BE2C (cell line): Measurements from ENCODE around the gene STEAP4. TPM values are rescaled to one million over a fixed set of nuclear protein-coding genes. Genes with fewer than 3 reads are reported as not detected.

Experiments
- DNase-seq: peaks from one replicate; pipeline ENCODE4 v3.0.0-alpha.2; 2020
- H3K27me3 ChIP-seq: fragments of 250-450 bp; sonication (Bioruptor Pico); 2 replicates; pipeline ENCODE4 v1.5.1; 2020; ENCODE audit warnings: mild to moderate bottlenecking
- H3K36me3 ChIP-seq: fragments of 250-450 bp; sonication (Bioruptor Pico); 2 replicates; pipeline ENCODE4 v1.5.1; 2020; ENCODE audit warnings: mild to moderate bottlenecking
- H3K4me1 ChIP-seq: fragments of 250-450 bp; sonication (Bioruptor Pico); 2 replicates; pipeline ENCODE4 v1.5.1; 2020
- H3K4me3 ChIP-seq: 2 replicates; pipeline ENCODE4 v1.5.1; 2011; ENCODE audit warnings: low read depth, low read length
- H3K9me3 ChIP-seq: fragments of 250-450 bp; sonication (Bioruptor Pico); 2 replicates; pipeline ENCODE4 v1.5.1; 2020
- polyA plus RNA-seq: library from polyadenylated mRNA; unstranded; fragments of >200 nt; gene quantifications from one replicate; pipeline ENCODE4 v1.2.1, GENCODE V29; 2012; ENCODE audit warnings: low read depth, missing spikeins; ENCODE audit not compliant: insufficient read length, insufficient read depth
- TF ChIP-seq, protein P1 (sequence below): IDR thresholded peaks from 2 replicates; pipeline ENCODE4 v1.5.1; 2012; ENCODE audit warnings: mild to moderate bottlenecking, low read depth, low read length

Gene STEAP4
- 0.06 TPM for polyA plus RNA-seq

DNA sequence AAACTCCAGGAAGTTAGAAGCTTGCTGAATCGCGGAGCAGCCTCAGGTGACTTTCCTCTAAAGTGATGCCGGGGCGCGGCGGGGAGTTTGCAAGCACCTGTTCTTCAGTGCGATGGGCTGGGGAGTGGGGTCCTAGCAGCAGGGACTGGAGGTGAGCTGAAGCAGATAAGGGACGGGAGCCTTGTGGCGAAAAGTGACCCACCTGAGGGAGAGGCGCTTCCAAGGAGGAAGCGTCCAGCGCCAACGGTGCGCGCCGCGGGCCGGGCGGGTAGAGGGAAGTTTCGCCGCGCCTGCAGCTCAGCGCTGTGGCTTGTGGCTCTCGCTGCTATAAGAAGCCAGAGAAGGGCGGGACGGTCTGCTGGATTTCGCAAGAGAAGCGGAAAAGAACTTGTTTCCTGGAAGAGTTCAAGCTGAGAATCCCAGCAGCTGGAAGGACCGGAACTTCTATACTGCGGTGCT is at the start of gene STEAP4:
STEAP4 (minus strand) TSS at position 305 of the 459 bp plus-strand sequence. CDS start 22,625 bp downstream, outside the sequence.
- no peaks in the 10 kb centered on the region for H3K4me1 ChIP-seq
- H3K27me3 ChIP-seq, result no peaks in the 10 kb centered on the region
- no peaks in the 10 kb centered on the region for H3K9me3 ChIP-seq
- H3K36me3 ChIP-seq, result no peaks in the 10 kb centered on the region
- TF ChIP-seq, protein P1, sequence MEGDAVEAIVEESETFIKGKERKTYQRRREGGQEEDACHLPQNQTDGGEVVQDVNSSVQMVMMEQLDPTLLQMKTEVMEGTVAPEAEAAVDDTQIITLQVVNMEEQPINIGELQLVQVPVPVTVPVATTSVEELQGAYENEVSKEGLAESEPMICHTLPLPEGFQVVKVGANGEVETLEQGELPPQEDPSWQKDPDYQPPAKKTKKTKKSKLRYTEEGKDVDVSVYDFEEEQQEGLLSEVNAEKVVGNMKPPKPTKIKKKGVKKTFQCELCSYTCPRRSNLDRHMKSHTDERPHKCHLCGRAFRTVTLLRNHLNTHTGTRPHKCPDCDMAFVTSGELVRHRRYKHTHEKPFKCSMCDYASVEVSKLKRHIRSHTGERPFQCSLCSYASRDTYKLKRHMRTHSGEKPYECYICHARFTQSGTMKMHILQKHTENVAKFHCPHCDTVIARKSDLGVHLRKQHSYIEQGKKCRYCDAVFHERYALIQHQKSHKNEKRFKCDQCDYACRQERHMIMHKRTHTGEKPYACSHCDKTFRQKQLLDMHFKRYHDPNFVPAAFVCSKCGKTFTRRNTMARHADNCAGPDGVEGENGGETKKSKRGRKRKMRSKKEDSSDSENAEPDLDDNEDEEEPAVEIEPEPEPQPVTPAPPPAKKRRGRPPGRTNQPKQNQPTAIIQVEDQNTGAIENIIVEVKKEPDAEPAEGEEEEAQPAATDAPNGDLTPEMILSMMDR, result no peak
- DNase-seq, result no peak
- H3K4me3 ChIP-seq, result no peak within 1 kb of the TSS

DNA sequence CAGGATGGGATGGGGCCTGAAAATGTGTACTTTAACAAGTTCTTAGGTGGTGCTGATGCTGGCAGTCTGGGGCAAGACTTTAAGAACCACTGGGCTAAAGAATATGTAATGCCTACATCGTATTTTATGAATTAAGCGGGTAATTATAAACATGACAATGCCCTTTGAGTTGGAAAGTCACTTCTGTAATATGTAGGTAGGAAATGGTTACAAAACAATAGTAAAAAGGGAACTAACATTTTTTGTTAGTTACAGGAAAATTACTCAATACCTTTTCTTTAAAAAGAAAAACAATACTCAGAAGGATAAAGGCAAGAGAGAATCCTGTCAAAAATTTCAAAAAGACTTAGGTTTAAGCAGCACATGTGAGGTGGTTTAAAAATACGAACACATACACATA is 48.3 kb upstream of the STEAP4 start:
- Histone ChIP-seq H3K36me3 (no peaks in the 10 kb centered on the region), H3K27me3 (no peaks in the 10 kb centered on the region), H3K4me1 (no peaks in the 10 kb centered on the region), H3K9me3 (no peaks in the 10 kb centered on the region), H3K4me3 (no peak overlapping the region)
- TF ChIP-seq, protein P1, result no peak
- no peak for DNase-seq

GRCh38 chr7:88350118-88350517 is 43.4 kb upstream of the STEAP4 start:
- Histone ChIP-seq H3K4me3 (no peak overlapping the region), H3K36me3 (no peaks in the 10 kb centered on the region), H3K9me3 (no peaks in the 10 kb centered on the region), H3K4me1 (no peaks in the 10 kb centered on the region), H3K27me3 (peaks cover 9% of the 10 kb centered on the region)
- TF ChIP-seq, protein P1, result no peak
- DNase-seq, result no peak

- Histone ChIP-seq H3K27me3 (peaks cover 14% of the 10 kb centered on the region), H3K4me1 (no peaks in the 10 kb centered on the region), H3K4me3 (no peak overlapping the region), H3K36me3 (no peaks in the 10 kb centered on the region), H3K9me3 (no peaks in the 10 kb centered on the region)
- TF ChIP-seq, protein P1, result no peak
- DNase-seq, result no peak
Measured at GRCh38 chr7:88347517-88347916, 40.8 kb upstream of the STEAP4 start.

DNA sequence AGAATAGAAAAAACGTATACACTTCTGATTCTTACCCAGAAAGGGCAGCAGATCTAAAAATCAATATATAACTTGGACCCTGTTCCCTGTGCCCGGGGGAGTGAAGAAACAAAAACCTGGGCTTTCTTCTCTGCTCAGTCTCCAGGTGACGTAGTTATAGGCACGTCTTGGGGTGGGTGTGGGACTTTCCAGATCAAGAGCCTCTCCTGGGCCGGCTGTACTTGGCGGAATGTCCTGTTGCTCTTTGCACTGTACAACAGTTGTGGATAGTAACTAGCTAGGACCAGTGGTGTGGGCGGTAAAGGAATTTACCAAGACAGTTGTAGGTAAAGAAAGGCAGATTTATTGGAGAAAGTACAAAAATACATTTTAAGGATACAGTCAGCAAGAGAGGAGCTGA is 40.4 kb upstream of the STEAP4 start:
- Histone ChIP-seq H3K4me3 (no peak overlapping the region), H3K4me1 (no peaks in the 10 kb centered on the region), H3K36me3 (no peaks in the 10 kb centered on the region), H3K27me3 (peaks cover 14% of the 10 kb centered on the region), H3K9me3 (no peaks in the 10 kb centered on the region)
- no peak for DNase-seq
- TF ChIP-seq, protein P1, result no peak

DNA sequence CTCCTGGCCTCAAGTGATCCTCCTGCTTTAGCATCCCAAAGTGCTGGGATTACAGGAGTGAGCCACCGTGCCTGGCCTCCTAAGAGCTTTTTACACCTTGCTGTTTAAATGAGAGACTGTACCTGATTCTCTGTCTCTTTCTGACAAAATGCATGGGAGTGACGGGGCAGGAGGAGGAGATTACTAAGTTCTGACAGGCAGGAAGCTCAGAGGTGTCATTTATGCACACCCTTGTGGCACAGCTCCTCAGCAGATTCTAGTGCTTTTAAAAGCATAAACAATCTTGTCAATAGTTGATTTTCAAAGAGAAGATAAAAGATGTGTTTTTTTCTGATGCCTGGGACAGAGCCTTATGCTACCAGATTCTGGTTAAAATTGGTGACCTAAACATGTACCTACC is 39.7 kb upstream of the STEAP4 start:
- no peaks in the 10 kb centered on the region for H3K9me3 ChIP-seq
- TF ChIP-seq, protein P1, result no peak

More for the DNA sequence above, 39.7 kb upstream of the STEAP4 start:
- no peak overlapping the region for H3K4me3 ChIP-seq
- no peaks in the 10 kb centered on the region for H3K36me3 ChIP-seq
- H3K4me1 ChIP-seq, result no peaks in the 10 kb centered on the region
- H3K27me3 ChIP-seq, result peaks cover 14% of the 10 kb centered on the region
- no peak for DNase-seq
